ENCODE results near the gene ECHS1. TPM values are rescaled to one million over a fixed set of nuclear protein-coding genes. Genes with fewer than 3 reads are reported as not detected.

ECHS1 gene
- total and polyA plus RNA-seq, 2 donors (not counting 1 experiment from before 2014, with no cell fraction given): 19.3 to 29.5 TPM

DNA sequence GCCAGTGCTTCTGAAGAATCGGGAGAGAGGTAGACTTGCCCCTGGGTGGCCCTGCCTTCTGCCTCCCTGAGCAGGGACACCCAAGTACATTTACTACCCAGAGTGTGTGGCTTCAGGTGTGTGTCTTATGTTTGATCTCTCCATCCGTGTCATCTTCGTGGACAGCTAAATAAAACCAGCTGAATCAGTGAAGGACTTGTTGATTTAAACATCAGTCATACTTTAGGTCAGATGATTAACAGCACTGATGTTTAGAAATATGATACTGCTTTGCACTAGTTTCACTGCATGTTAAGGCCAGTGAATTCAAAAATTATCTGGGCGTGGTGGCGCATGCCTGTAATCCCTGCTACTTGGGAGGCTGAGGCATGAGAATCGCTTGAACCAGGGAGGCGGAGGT is 24.8 kb upstream of the ECHS1 start:
- WGBS (ENCODE audit: insufficient coverage): 97% methylated on average over 4 of the region's 7 CpGs
- DNase-seq (no peak), ATAC-seq (ENCODE audit: low read depth) (no peak)
- Histone ChIP-seq H3K27ac (ENCODE audit: low read length in 2 of 2) (no peak overlapping the region), H3K79me2 (ENCODE audit: control insufficient read depth, insufficient read depth, low read length) (peaks cover 38% of the 10 kb centered on the region), H3K9ac (ENCODE audit: low read length) (no peak overlapping the region), H2AFZ (ENCODE audit: insufficient read depth, low read depth, low read length, poor library complexity, severe bottlenecking) (no peak overlapping the region), H3K4me1 (ENCODE audit: control insufficient read depth in 2 of 2, insufficient read depth in 2 of 2, low read length in 2 of 2) (peaks cover 22 to 33% of the 10 kb centered on the region in 2 donors), H3K27me3 (replicated peaks in 1 of 4; ENCODE audit: control extremely low read depth in 1 of 4, control insufficient read depth in 3 of 4, insufficient read depth in 4 of 4, low read length in 3 of 4) (no peaks in the 10 kb centered on the region), H3K4me2 (replicated peaks; ENCODE audit: low read depth, low read length, poor library complexity, severe bottlenecking) (no peak overlapping the region), H3K9me3 (ENCODE audit: control extremely low read depth in 1 of 3, control insufficient read depth in 2 of 3, insufficient read depth in 1 of 3, low read length in 2 of 3) (no peaks in the 10 kb centered on the region), H4K20me1 (ENCODE audit: control insufficient read depth, insufficient read depth, low read length, poor library complexity, severe bottlenecking) (peaks cover 39% of the 10 kb centered on the region), H3K4me3 (ENCODE audit: control extremely low read depth in 1 of 5, extremely low read depth in 1 of 5, insufficient read depth in 1 of 5, low read depth in 2 of 5, low read length in 4 of 5) (no peak overlapping the region), H3K36me3 (replicated peaks in 1 of 2; ENCODE audit: control extremely low read depth in 1 of 2, control insufficient read depth in 1 of 2, extremely low read depth in 1 of 2, insufficient read depth in 2 of 2, low read length in 1 of 2) (peaks cover 0 to 49% of the 10 kb centered on the region in 2 experiments)
- Mint-ChIP-seq H3K4me1 (peaks cover 47% of the 10 kb centered on the region), H3K4me3 (no peak overlapping the region), H3K27me3 (no peaks in the 10 kb centered on the region), H3K9me3 (ENCODE audit: insufficient read depth) (no peaks in the 10 kb centered on the region), H3K27ac (peak overlapping the region; percentile 10)
- TF ChIP-seq EZH2 (IDR thresholded peaks at IDR 0.05; ENCODE audit: borderline replicate concordance, insufficient read depth, low read depth, low read length, poor library complexity, severe bottlenecking): no peak
- TF ChIP-seq, protein P1, sequence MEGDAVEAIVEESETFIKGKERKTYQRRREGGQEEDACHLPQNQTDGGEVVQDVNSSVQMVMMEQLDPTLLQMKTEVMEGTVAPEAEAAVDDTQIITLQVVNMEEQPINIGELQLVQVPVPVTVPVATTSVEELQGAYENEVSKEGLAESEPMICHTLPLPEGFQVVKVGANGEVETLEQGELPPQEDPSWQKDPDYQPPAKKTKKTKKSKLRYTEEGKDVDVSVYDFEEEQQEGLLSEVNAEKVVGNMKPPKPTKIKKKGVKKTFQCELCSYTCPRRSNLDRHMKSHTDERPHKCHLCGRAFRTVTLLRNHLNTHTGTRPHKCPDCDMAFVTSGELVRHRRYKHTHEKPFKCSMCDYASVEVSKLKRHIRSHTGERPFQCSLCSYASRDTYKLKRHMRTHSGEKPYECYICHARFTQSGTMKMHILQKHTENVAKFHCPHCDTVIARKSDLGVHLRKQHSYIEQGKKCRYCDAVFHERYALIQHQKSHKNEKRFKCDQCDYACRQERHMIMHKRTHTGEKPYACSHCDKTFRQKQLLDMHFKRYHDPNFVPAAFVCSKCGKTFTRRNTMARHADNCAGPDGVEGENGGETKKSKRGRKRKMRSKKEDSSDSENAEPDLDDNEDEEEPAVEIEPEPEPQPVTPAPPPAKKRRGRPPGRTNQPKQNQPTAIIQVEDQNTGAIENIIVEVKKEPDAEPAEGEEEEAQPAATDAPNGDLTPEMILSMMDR (IDR thresholded peaks at IDR 0.05): no peak
- CTCF ChIA-PET: interaction anchor here (1.2 to 1.3 kb wide), 2 partner anchors 39 to 40 kb away, joined by 3 read pairs; no protein-coding TSS in a partner anchor
- intact Hi-C loops (cut with micrococcal nuclease): no loop called here
- POLR2A ChIA-PET: interaction anchor here (0.7 kb wide), 1 partner anchor 22 kb away, joined by 6 read pairs; no protein-coding TSS in a partner anchor

DNA sequence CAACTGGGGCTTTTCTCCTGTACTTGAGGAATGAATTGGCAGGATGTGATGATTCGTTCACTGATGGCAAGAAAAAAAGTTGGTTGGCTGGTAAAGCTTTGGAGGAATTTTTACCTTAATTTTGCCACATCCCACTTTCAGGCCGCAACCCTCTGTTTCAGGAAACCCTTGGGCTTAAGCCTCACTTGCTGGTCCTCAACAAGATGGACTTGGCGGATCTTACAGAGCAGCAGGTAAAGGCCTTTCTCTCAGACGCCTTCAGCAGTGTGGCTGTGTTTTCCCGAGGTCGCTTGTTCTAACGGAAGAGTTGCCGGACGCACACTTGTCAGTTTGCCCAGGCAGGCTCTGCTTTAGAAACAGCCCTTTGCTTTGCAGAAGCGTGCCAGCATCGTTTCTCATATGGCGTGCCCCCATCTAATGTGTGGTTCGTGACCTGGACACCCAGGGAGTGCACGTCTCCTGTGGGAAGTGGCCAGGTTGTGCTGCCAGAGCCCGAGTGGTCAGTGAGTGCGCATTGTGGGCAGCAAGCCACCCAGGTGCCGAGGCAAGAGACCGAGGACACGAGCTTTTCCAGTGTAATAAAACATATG is 23.0 kb upstream of the ECHS1 start:
- no peak overlapping the region for H3K27ac Mint-ChIP-seq
- H3K27me3 ChIP-seq (replicated peaks in 1 of 4; ENCODE audit: control extremely low read depth in 1 of 4, control insufficient read depth in 3 of 4, insufficient read depth in 4 of 4, low read length in 3 of 4): no peaks in the 10 kb centered on the region
- DNase-seq (no peak), ATAC-seq (ENCODE audit: low read depth) (no peak)
- H4K20me1 ChIP-seq (ENCODE audit: control insufficient read depth, insufficient read depth, low read length, poor library complexity, severe bottlenecking): peaks cover 23% of the 10 kb centered on the region
- peak overlapping the region; percentile 92 for H3K4me3 Mint-ChIP-seq
- H3K79me2 ChIP-seq (ENCODE audit: control insufficient read depth, insufficient read depth, low read length): peaks cover 33% of the 10 kb centered on the region
- no peak overlapping the region for H3K9ac ChIP-seq (ENCODE audit: low read length)
- no peak overlapping the region for H3K4me3 ChIP-seq (ENCODE audit: control extremely low read depth in 1 of 5, extremely low read depth in 1 of 5, insufficient read depth in 1 of 5, low read depth in 2 of 5, low read length in 4 of 5)
- H2AFZ ChIP-seq (ENCODE audit: insufficient read depth, low read depth, low read length, poor library complexity, severe bottlenecking): no peak overlapping the region
- no peaks in the 10 kb centered on the region for H3K27me3 Mint-ChIP-seq
- H3K9me3 ChIP-seq (ENCODE audit: control extremely low read depth in 1 of 3, control insufficient read depth in 2 of 3, insufficient read depth in 1 of 3, low read length in 2 of 3): no peaks in the 10 kb centered on the region
- no peak for TF ChIP-seq EZH2 (IDR thresholded peaks at IDR 0.05; ENCODE audit: borderline replicate concordance, insufficient read depth, low read depth, low read length, poor library complexity, severe bottlenecking)
- TF ChIP-seq, protein P1 (IDR thresholded peaks at IDR 0.05): no peak
- H3K4me1 ChIP-seq (ENCODE audit: control insufficient read depth in 2 of 2, insufficient read depth in 2 of 2, low read length in 2 of 2): peaks cover 36 to 46% of the 10 kb centered on the region in 2 donors
- H3K4me1 Mint-ChIP-seq: peaks cover 52% of the 10 kb centered on the region
- H3K27ac ChIP-seq (ENCODE audit: low read length in 2 of 2): no peak overlapping the region
- no peaks in the 10 kb centered on the region for H3K9me3 Mint-ChIP-seq (ENCODE audit: insufficient read depth)
- intact Hi-C loops (cut with micrococcal nuclease): no loop called here
- 99% methylated on average over 13 of the region's 19 CpGs for WGBS (ENCODE audit: insufficient coverage)
- CTCF ChIA-PET: interaction anchor here (1.5 to 3.9 kb wide), 2 partner anchors 66 to 67 kb away, joined by 4 to 13 read pairs; no protein-coding TSS in a partner anchor
- peaks cover 0 to 37% of the 10 kb centered on the region in 2 experiments for H3K36me3 ChIP-seq (replicated peaks in 1 of 2; ENCODE audit: control extremely low read depth in 1 of 2, control insufficient read depth in 1 of 2, extremely low read depth in 1 of 2, insufficient read depth in 2 of 2, low read length in 1 of 2)
- no peak overlapping the region for H3K4me2 ChIP-seq (replicated peaks; ENCODE audit: low read depth, low read length, poor library complexity, severe bottlenecking)
- POLR2A ChIA-PET: no interaction called here

Data from B cell (primary cell).